ENCODE data around the gene TMEM42.

DNA sequence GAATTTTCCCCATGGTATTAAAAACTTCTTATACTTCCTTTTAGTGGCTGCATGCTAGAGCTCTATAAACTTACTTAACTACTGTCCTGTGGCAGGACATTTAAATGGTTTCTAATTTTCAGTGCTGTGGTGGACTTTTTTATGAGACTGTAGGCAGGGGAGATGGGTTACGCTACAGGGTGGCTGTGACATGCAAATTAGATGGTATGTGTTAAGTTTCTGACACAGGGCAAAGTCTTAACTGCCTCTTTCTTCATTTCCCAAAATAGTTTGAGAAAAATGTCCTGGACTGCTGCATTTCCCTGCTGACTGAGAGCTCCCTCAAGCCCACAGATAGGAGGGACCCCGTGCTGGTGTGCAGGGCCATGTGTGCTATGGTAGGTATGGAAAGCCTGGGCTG, 34.7 kb downstream of the TMEM42 start:
- no peak for TF ChIP-seq POLR2A (IDR thresholded peaks at IDR 0.05)
- TF ChIP-seq, protein P1, sequence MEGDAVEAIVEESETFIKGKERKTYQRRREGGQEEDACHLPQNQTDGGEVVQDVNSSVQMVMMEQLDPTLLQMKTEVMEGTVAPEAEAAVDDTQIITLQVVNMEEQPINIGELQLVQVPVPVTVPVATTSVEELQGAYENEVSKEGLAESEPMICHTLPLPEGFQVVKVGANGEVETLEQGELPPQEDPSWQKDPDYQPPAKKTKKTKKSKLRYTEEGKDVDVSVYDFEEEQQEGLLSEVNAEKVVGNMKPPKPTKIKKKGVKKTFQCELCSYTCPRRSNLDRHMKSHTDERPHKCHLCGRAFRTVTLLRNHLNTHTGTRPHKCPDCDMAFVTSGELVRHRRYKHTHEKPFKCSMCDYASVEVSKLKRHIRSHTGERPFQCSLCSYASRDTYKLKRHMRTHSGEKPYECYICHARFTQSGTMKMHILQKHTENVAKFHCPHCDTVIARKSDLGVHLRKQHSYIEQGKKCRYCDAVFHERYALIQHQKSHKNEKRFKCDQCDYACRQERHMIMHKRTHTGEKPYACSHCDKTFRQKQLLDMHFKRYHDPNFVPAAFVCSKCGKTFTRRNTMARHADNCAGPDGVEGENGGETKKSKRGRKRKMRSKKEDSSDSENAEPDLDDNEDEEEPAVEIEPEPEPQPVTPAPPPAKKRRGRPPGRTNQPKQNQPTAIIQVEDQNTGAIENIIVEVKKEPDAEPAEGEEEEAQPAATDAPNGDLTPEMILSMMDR (IDR thresholded peaks at IDR 0.05) = no peak
- no peak for TF ChIP-seq POLR2AphosphoS5 (IDR thresholded peaks at IDR 0.05)

Data from breast epithelium (tissue), 3 donors.